AG04450 (cell line): Measurements from ENCODE around the gene RAC2. TPM values are rescaled to one million over a fixed set of nuclear protein-coding genes. Genes with fewer than 3 reads are reported as not detected.

ENCODE experiments used
- CTCF ChIA-PET: fragments of 300-600, 350-600 bp; formaldehyde crosslinking; extraction: SDS; loops from one replicate; lab custom pipeline; 2022; ENCODE audit warnings: antibody characterized with exemption, inconsistent platforms; lab: Charles Lee
- POLR2A ChIA-PET: fragments of 350-600 bp; formaldehyde crosslinking; extraction: SDS; loops from one replicate; lab custom pipeline; 2021; ENCODE audit warnings: antibody characterized with exemption, inconsistent platforms; lab: Yijun Ruan, JAX
- DNase-seq: peaks from one replicate; pipeline ENCODE4 v3.0.0-alpha.2; 2011; ENCODE audit warnings: low read depth, low spot score
- H3K27ac ChIP-seq: one replicate; pipeline ENCODE4 v1.5.1; 2012; ENCODE audit warnings: low read depth, low read length, control low read depth
- H3K27me3 ChIP-seq: one replicate; pipeline ENCODE4 v1.6.0; 2012; ENCODE audit warnings: low read length; ENCODE audit not compliant: control insufficient read depth, insufficient read depth
- H3K4me3 ChIP-seq: 2 replicates; pipeline ENCODE4 v1.5.1; 2011; ENCODE audit warnings: mild to moderate bottlenecking, low read depth, low read length, control low read depth
- H3K9me3 ChIP-seq: 2 replicates; pipeline ENCODE4 v1.5.1; 2012; ENCODE audit warnings: low read length; ENCODE audit not compliant: control insufficient read depth, insufficient read depth
- polyA plus RNA-seq: library from polyadenylated mRNA; depleted of rRNA; stranded (reverse); fragments of >200 nt; gene quantifications from 2 replicates; pipeline ENCODE4 v1.2.3, GENCODE V29; 2011
- TF ChIP-seq, protein P1 (sequence below): IDR thresholded peaks from 2 replicates; pipeline ENCODE4 v1.5.1; 2011; ENCODE audit warnings: low read depth, low read length, control low read depth, inconsistent platforms

RAC2 gene
- polyA plus RNA-seq, 1 experiment = 25.0 TPM

DNA sequence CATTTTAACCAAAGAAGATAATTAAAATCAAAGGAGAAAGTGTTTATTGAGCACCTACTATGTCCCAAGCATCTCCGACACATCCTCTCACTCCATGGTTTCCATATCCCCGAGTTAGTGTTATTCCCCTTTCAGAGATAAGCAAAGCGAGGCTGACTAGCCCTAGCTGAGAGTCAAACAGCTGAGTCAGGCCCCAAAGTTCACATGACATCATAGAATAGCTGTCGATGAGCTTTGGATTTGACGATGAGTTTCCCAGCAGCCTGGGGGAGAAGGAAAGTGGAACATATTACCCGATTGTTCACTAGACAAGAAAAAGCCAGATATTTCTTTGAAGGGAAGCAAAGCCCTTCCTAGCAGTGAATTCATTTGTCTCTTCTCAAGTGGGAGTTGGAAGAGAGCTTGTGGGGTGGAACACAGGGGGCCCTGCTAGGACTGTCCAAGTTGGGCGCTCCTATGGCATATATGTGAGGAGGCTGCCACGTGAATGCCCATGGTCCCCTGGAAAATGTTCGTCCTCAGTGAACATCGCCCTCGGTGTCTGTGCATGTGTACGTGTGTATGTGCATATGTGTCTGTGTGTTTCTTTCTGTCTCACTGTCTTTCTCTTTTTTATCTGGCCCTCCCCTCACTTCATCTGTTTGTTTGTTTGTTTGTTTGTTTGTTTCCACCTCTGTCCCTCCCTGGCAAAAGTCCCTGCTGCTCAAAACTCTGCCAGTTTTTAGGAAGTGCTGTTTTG, 37.7 kb upstream of the RAC2 start:
- TF ChIP-seq, protein P1, sequence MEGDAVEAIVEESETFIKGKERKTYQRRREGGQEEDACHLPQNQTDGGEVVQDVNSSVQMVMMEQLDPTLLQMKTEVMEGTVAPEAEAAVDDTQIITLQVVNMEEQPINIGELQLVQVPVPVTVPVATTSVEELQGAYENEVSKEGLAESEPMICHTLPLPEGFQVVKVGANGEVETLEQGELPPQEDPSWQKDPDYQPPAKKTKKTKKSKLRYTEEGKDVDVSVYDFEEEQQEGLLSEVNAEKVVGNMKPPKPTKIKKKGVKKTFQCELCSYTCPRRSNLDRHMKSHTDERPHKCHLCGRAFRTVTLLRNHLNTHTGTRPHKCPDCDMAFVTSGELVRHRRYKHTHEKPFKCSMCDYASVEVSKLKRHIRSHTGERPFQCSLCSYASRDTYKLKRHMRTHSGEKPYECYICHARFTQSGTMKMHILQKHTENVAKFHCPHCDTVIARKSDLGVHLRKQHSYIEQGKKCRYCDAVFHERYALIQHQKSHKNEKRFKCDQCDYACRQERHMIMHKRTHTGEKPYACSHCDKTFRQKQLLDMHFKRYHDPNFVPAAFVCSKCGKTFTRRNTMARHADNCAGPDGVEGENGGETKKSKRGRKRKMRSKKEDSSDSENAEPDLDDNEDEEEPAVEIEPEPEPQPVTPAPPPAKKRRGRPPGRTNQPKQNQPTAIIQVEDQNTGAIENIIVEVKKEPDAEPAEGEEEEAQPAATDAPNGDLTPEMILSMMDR = no peak
- peaks cover 4% of the 10 kb centered on the region for H3K27me3 ChIP-seq
- H3K4me3 ChIP-seq = no peak overlapping the region
- ChIA-PET POLR2A (no interaction called here), CTCF (interaction anchor here (0.7 to 1.0 kb wide), 2 partner anchors 12 to 21 kb away, joined by 3 to 4 read pairs; no protein-coding TSS in a partner anchor)
- no peak for DNase-seq
- H3K27ac ChIP-seq = no peak overlapping the region
- H3K9me3 ChIP-seq = peaks cover 4% of the 10 kb centered on the region

GRCh38 chr22:37281195-37281594, 37.1 kb upstream of the RAC2 start:
- TF ChIP-seq, protein P1 = no peak
- DNase-seq = no peak
- CTCF ChIA-PET = interaction anchor here (0.7 to 1.0 kb wide), 2 partner anchors 12 to 21 kb away, joined by 3 to 4 read pairs; no protein-coding TSS in a partner anchor
- Histone ChIP-seq H3K9me3 (peaks cover 4% of the 10 kb centered on the region), H3K27ac (no peak overlapping the region), H3K4me3 (no peak overlapping the region), H3K27me3 (peaks cover 2% of the 10 kb centered on the region)
- POLR2A ChIA-PET = no interaction called here

DNA sequence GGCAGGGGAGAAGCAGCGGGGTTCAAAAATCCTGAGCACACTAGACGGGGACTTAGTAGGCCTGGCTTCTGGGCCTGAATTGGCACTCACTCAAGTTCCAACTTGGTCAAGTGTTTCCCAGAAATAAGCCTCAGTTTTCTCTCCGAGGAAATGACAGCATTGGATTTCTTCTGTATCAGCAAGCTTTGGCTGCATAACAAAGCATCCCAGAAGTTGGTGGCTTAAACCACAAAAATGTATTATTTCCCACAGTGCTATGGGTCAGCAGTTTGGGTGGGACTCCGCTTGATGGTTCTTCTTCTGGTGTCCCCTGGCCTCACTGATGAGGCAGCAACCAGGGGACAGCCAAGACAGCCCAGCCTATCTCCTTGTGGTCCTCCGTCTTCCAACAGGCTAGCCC, 36.6 kb upstream of the RAC2 start:
- DNase-seq = no peak
- TF ChIP-seq, protein P1 = no peak
- Histone ChIP-seq H3K27ac (no peak overlapping the region), H3K27me3 (peaks cover 2% of the 10 kb centered on the region), H3K4me3 (no peak overlapping the region), H3K9me3 (peaks cover 4% of the 10 kb centered on the region)
- ChIA-PET CTCF (interaction anchor here (1.0 kb wide), 1 partner anchor 11 kb away, joined by 3 read pairs; no protein-coding TSS in a partner anchor), POLR2A (no interaction called here)

DNA sequence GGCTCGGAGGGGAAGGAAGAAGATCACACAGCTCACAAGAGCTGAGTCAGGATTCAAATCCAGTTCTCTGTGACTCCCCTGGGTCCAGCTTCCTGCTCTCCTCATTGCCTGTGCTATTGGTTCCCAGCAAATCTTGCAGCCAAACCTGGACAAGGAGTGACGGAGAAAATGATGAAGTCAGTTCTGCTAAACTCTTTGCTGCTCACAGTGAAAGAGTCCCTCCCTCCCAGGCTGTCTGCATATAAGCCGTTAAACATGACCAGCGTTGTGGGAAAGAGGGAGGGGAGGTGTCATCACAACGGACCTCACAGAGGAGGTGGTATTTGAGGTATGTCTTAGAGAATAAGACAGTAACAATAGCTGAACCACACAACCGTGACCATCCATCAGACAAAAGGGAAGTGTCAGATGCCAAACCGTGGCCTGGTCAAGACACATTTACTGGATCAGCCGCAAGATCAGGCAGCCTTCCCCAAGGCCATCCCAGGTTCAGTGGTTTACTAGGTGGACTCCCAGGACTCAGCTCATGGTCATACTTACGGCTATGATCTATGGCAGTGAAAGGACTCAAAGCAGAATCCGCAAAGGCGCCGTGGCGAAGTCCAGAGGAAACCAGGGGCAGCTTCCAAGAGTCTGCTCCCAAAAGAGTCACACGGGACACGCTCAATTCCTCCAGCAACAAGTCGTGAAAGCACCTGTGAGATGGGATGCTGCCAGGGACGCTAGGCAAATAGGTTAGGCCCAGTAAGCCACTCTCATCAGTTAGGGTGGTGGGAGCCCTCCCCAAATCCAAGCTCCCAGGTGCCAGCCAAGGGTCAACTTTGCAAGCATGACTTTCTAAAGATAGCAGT, 35.5 kb upstream of the RAC2 start:
- TF ChIP-seq, protein P1 = no peak
- ChIA-PET POLR2A (no interaction called here), CTCF (interaction anchor here (1.3 kb wide), 1 partner anchor 20 kb away, joined by 3 read pairs; no protein-coding TSS in a partner anchor)
- peaks cover 2% of the 10 kb centered on the region for H3K27me3 ChIP-seq
- no peak for DNase-seq
- H3K4me3 ChIP-seq = no peak overlapping the region
- peaks cover 4% of the 10 kb centered on the region for H3K9me3 ChIP-seq
- no peak overlapping the region for H3K27ac ChIP-seq
